Endothelial cell of umbilical vein (primary cell): ENCODE data around the gene SFT2D1. TPM values are rescaled to one million over a fixed set of nuclear protein-coding genes. Genes with fewer than 3 reads are reported as not detected.

Experiments used
- BruUV-seq: library from RNA; stranded (reverse); fragments of 400-500 nt; replicated peaks from 2 replicates; lab custom pipeline; 2021; lab: Mats Ljungman, UMichigan
- CTCF ChIA-PET: fragments of 300-600, 350-600 bp; sonication (Branson Sonifier 250); formaldehyde crosslinking; loops from one replicate; lab custom pipeline; 2021; ENCODE audit warnings: antibody characterized with exemption, inconsistent platforms; lab: Charles Lee
- POLR2A ChIA-PET: fragments of 300-600, 350-600 bp; sonication (Branson Sonifier 250); formaldehyde crosslinking; loops from one replicate; lab custom pipeline; 2021; ENCODE audit warnings: antibody characterized with exemption, inconsistent platforms; lab: Charles Lee
- DNase-seq: peaks from one replicate; pipeline ENCODE4 v3.0.0-alpha.2; 2011; ENCODE audit warnings: low read depth, low spot score
- FAIRE-seq: peaks from 2 replicates; lab custom pipeline; 2011; peaks lifted over from hg19 to GRCh38; lab: Jason Lieb, UNC
- H2AFZ ChIP-seq: 2 replicates; pipeline ENCODE4 v1.6.0; 2012; ENCODE audit warnings: low read depth, low read length, control low read depth, inconsistent platforms
- H3K27ac ChIP-seq: 2 replicates; pipeline ENCODE4 v1.5.1; 2011; ENCODE audit warnings: low read depth, mild to moderate bottlenecking, control low read depth, low read length, moderate library complexity; ENCODE audit not compliant: insufficient read depth
- H3K27me3 ChIP-seq, 2 experiments: 2 replicates each; pipeline versions ENCODE4 v1.6.0 to v1.6.1; 2011; ENCODE audit warnings: low read length in 2 of 2, mixed read lengths in 1 of 2; ENCODE audit not compliant: control insufficient read depth in 2 of 2, insufficient read depth in 2 of 2
- H3K36me3 ChIP-seq, 2 experiments: 2 replicates in 1 of 2; 3 replicates in 1 of 2; pipeline ENCODE4 v1.5.1; 2011; ENCODE audit warnings: low read length in 2 of 2, mild to moderate bottlenecking in 1 of 2, moderate library complexity in 1 of 2; ENCODE audit not compliant: control insufficient read depth in 2 of 2, insufficient read depth in 2 of 2; ENCODE audit errors: extremely low read depth in 1 of 2
- H3K4me1 ChIP-seq: 3 replicates; pipeline ENCODE4 v1.5.1; 2011; ENCODE audit warnings: mild to moderate bottlenecking, low read length; ENCODE audit not compliant: control insufficient read depth, insufficient read depth; ENCODE audit errors: extremely low read depth
- H3K4me2 ChIP-seq: 2 replicates; pipeline ENCODE4 v1.6.1; 2011; ENCODE audit warnings: low read length, control low read depth, mixed read lengths; ENCODE audit not compliant: insufficient read depth
- H3K4me3 ChIP-seq, 3 experiments: fragments of 200-600 bp in 1 of 3; sonication (generic), shearing (Covaris generic) in 1 of 3; replicated peaks in 1 of 3; 2 replicates each; pipeline ENCODE4 v1.5.1; 2011 to 2016; ENCODE audit warnings: control low read depth in 3 of 3, low read length in 3 of 3, mild to moderate bottlenecking in 2 of 3, inconsistent platforms in 1 of 3, low read depth in 1 of 3, moderate library complexity in 1 of 3; ENCODE audit not compliant: insufficient read depth in 1 of 3
- H3K79me2 ChIP-seq: 2 replicates; pipeline ENCODE4 v1.6.0; 2012; ENCODE audit warnings: low read length, inconsistent platforms; ENCODE audit not compliant: control insufficient read depth, insufficient read depth
- H3K9ac ChIP-seq: replicated peaks from 2 replicates; pipeline ENCODE3; 2011; ENCODE audit warnings: low read length, control low read depth; ENCODE audit not compliant: insufficient read depth; ENCODE audit errors: extremely low read depth
- H3K9me1 ChIP-seq: replicated peaks from 3 replicates; pipeline ENCODE4 v1.6.0; 2011; ENCODE audit warnings: mild to moderate bottlenecking, low read length; ENCODE audit not compliant: control insufficient read depth, insufficient read depth; ENCODE audit errors: extremely low read depth
- H3K9me3 ChIP-seq: replicated peaks from 2 replicates; pipeline ENCODE4 v1.5.1; 2012; ENCODE audit warnings: low read length, inconsistent platforms; ENCODE audit not compliant: control insufficient read depth, insufficient read depth
- H4K20me1 ChIP-seq: replicated peaks from 2 replicates; pipeline ENCODE3; 2011; ENCODE audit warnings: mild to moderate bottlenecking, low read length; ENCODE audit not compliant: control insufficient read depth, insufficient read depth; ENCODE audit errors: extremely low read depth
- CTCF ChIP-seq, 2 donors: IDR thresholded peaks; 1 replicate in 1 of 2; 2 replicates in 1 of 2; pipeline ENCODE4 v1.5.1; 2011; ENCODE audit warnings: low read length in 2 of 2, mild to moderate bottlenecking in 2 of 2, moderate library complexity in 2 of 2, control low read depth in 1 of 2, inconsistent platforms in 1 of 2, low read depth in 1 of 2; ENCODE audit not compliant: insufficient read depth in 1 of 2; ENCODE audit errors: extremely low read depth in 1 of 2
- EZH2 ChIP-seq: IDR thresholded peaks from 2 replicates; pipeline ENCODE4 v1.6.1; 2012; ENCODE audit warnings: borderline replicate concordance, low read depth, mild to moderate bottlenecking, moderate library complexity, low read length, inconsistent platforms; ENCODE audit not compliant: severe bottlenecking
- FOS ChIP-seq: IDR thresholded peaks from 2 replicates; pipeline ENCODE4 v1.6.1; 2011; ENCODE audit warnings: mild to moderate bottlenecking, low read length, moderate library complexity, borderline replicate concordance; ENCODE audit not compliant: insufficient read depth
- GATA2 ChIP-seq: IDR thresholded peaks from 2 replicates; pipeline ENCODE4 v1.7.0; 2011; ENCODE audit warnings: low read depth, mild to moderate bottlenecking, moderate library complexity, mixed read lengths, low read length; ENCODE audit not compliant: insufficient read length, insufficient read depth
- JUN ChIP-seq: IDR thresholded peaks from 2 replicates; pipeline ENCODE4 v1.6.1; 2011; ENCODE audit warnings: borderline replicate concordance, low read depth; ENCODE audit not compliant: insufficient read length, insufficient read depth
- MAX ChIP-seq: IDR thresholded peaks from 2 replicates; pipeline ENCODE4 v1.6.1; 2011; ENCODE audit not compliant: insufficient read depth, insufficient read length
- MYC ChIP-seq: IDR thresholded peaks from one replicate; pipeline ENCODE4 v1.6.1; 2011; ENCODE audit warnings: mild to moderate bottlenecking, low read depth, low read length
- POLR2A ChIP-seq: IDR thresholded peaks from 2 replicates; pipeline ENCODE4 v1.6.1; 2012; ENCODE audit warnings: low read depth, mild to moderate bottlenecking, control low read depth, low read length
- POLR2AphosphoS5 ChIP-seq: IDR thresholded peaks from 2 replicates; pipeline ENCODE4 v1.6.1; 2012; ENCODE audit warnings: low read depth, mild to moderate bottlenecking, control low read depth, low read length, moderate library complexity; ENCODE audit not compliant: insufficient read depth
- dilution Hi-C: fragments of 300-500 bp; cut with MboI; formaldehyde crosslinking; loops from one replicate; pipeline ENCODE4 v1.15.0; 2019; ENCODE audit warnings: low sequenced_read_pairs; ENCODE audit not compliant: extremely low pct_ligation_motif_present
- intact Hi-C: fragments of 100-400 bp; cut with micrococcal nuclease; formaldehyde crosslinking; loops from one replicate; pipeline ENCODE4 v1.10.0; 2022
- polyA plus RNA-seq, 4 experiments: library from polyadenylated mRNA; depleted of rRNA in 3 of 4; stranded (reverse) in 3 of 4; unstranded in 1 of 4; fragments of >200 nt; gene quantifications; 2 replicates each; pipeline versions ENCODE4 v1.2.1 to v1.2.3, GENCODE V29; 2011 to 2012; ENCODE audit warnings: missing spikeins in 1 of 4
- total RNA-seq: library from RNA; stranded (reverse); gene quantifications from 2 replicates; pipeline ENCODE4 v1.2.3, GENCODE V29; 2021

The SFT2D1 gene
- total and polyA plus RNA-seq, 2 donors (not counting 3 experiments of a cell fraction or from before 2014, with no cell fraction given) = 22.9 to 30.6 TPM

GRCh38 chr6:166348305-166348949 lies 6.1 kb upstream of the SFT2D1 start:
- FAIRE-seq (no peak), DNase-seq (no peak)
- no peaks in the 10 kb centered on the region for H3K4me1 ChIP-seq
- no peaks in the 10 kb centered on the region for H4K20me1 ChIP-seq
- intact Hi-C loops = no loop called here
- H3K4me2 ChIP-seq = no peak overlapping the region
- H3K27ac ChIP-seq = no peak overlapping the region
- CTCF ChIA-PET = no interaction called here
- no peak overlapping the region for H3K9ac ChIP-seq
- no peak overlapping the region for H2AFZ ChIP-seq
- H3K36me3 ChIP-seq = no peaks in the 10 kb centered on the region
- H3K9me1 ChIP-seq = no peaks in the 10 kb centered on the region
- H3K4me3 ChIP-seq = no peak overlapping the region
- POLR2A ChIA-PET = no interaction called here
- H3K79me2 ChIP-seq = no peaks in the 10 kb centered on the region
- H3K27me3 ChIP-seq = peaks cover 15 to 32% of the 10 kb centered on the region in 2 experiments
- BruUV-seq = no TSS peak
- H3K9me3 ChIP-seq = no peaks in the 10 kb centered on the region
- TF ChIP-seq JUN = no peak
- no peak for TF ChIP-seq POLR2AphosphoS5
- no peak for TF ChIP-seq MAX
- no peak for TF ChIP-seq POLR2A
- no peak for TF ChIP-seq FOS
- no peak for TF ChIP-seq EZH2
- no peak for TF ChIP-seq MYC
- TF ChIP-seq GATA2 = no peak
- no peak for TF ChIP-seq CTCF (IDR thresholded peaks at IDR 0.05; ENCODE audit: extremely low read depth in 1 of 2, insufficient read depth in 1 of 2, low read depth in 1 of 2, low read length in 2 of 2)
- dilution Hi-C loops = no loop called here
